Ramos (cell line): ENCODE data around the gene ABT1.

Experiments
- in situ Hi-C: fragments of 300-500 bp; cut with MboI; formaldehyde crosslinking; loops from one replicate; pipeline ENCODE4 v1.14.3; 2022; ENCODE audit warnings: low sequenced_read_pairs; ENCODE audit not compliant: unreplicated experiment

The ABT1 gene

GRCh38 chr6:26571592-26572296 lies 25.0 kb upstream of the ABT1 start:
- in situ Hi-C loops = no loop called here

DNA sequence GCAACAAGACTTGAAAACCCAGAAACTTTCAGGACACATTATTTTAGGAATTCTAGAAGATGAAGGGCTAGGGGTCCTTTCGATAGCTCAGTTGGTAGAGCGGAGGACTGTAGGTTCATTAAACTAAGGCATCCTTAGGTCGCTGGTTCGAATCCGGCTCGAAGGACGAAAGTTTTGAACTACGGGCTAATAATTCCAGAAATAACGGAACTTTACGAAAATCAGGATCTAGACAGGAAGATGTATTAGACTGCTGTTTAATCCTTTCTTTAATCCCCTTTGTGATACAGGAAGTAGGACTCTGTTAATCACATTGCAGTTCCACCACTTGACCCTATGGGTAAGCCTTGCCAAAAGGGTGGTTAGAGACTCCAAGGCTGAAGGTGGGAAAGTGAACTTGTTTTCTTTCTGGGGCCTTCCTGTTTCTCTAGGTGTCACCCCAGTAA lies 21.2 kb upstream of the ABT1 start:
- in situ Hi-C loops = loop anchor here (25.0 kb wide), 1 partner anchor 513 kb away; a partner anchor contains a TSS

DNA sequence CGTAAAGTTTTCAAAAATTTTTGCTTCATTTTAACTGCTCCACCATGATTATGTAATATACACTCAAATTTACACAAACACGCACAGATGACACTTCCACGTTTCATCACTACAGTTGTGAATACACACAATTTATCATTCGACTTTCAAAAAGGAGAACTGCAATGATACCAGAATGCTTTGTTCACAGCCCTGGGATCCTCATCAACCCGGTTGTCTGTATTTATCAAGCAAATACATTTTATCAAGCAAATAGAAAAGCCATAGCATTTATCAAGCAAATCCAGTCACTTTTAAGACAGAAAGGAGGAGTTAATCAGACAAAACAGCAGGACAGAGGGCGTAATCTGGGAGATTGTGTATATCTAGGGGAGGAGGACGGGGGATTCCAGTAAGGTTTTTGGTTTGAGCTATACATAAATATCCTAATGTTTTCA lies 20.3 kb upstream of the ABT1 start:
- in situ Hi-C loops = loop anchor here (25.0 kb wide), 1 partner anchor 514 kb away; a partner anchor contains a TSS

- in situ Hi-C loops = loop anchor here (25.0 kb wide), 1 partner anchor 515 kb away; a partner anchor contains a TSS
Observed at GRCh38 chr6:26576929-26577719, 19.6 kb upstream of the ABT1 start.

DNA sequence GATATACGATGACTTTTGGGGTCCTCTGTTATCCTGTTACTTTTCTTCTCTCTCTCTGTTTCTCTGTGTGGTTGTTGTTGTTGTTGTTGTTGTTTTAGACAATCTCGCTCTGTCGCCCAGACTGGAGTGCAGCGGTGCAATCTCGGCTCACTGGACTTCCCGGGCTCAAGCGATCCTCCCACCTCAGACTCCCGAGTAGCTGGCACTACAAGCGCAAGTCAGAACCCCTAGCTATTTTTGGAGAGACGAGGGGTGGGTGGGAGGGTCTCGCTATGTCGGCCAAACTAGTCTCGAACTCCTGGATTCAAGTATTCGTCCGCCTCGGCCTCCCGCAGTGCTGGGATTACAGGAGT lies 19.1 kb upstream of the ABT1 start:
- in situ Hi-C loops = loop anchor here (25.0 kb wide), 1 partner anchor 515 kb away; a partner anchor contains a TSS

DNA sequence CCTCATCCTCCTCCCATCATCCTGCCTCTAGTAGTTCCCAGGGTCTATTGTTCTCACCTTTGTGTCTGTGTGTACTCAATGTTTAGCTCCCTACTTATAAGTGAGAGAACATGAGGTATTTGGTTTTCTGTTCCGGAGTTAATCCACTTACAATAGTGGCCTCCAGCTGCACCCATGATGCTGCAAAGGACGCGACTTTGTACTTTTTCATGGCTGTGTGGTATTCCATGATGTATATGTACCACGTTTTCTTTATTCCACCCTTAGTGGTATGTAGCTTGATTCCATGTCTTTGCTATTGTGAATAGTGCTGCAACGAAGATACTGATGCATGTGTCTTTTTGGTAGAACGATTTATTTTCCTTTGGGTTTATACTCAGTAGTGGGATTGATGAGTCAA lies 18.5 kb upstream of the ABT1 start:
- in situ Hi-C loops = loop anchor here (25.0 kb wide), 1 partner anchor 516 kb away; a partner anchor contains a TSS

- in situ Hi-C loops = loop anchor here (25.0 kb wide), 1 partner anchor 516 kb away; a partner anchor contains a TSS
Observed at GRCh38 chr6:26578741-26579140, 18.0 kb upstream of the ABT1 start.

DNA sequence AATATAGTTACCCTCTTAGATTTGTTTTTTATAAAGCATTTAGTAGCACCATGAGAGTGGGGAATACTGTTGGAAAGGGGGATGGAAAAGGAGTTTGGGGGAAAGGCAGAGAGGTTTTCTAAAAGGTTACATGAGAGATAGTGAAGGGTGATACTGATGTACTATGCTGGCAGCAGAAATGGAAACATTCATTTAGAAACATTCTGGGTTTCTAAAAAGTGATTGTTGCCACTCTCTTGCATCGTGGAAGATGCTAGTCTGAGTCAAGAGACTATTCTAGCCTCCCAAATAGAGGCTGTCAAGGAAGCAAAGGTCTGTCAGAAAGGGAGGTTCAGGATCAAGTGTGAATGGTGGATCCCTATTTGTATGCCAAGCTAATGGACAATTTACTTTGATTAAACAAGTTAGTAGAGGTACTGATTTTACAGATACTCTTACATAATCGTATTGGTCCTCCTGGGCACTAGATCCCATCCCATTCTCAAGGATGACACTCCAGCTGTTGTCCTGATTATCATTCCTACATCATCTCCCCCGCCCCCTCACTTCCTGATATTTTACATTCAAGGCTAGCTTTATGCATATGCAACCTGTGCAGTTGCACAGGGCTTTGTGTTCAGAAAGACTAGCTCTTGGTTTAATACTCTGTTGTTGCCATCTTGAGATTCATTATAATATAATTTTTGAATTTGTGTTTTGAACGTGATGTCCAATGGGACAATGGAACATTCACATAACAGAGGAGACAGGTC lies 15.4 kb upstream of the ABT1 start:
- in situ Hi-C loops = loop anchor here (25.0 kb wide), 1 partner anchor 519 kb away; a partner anchor contains a TSS

DNA sequence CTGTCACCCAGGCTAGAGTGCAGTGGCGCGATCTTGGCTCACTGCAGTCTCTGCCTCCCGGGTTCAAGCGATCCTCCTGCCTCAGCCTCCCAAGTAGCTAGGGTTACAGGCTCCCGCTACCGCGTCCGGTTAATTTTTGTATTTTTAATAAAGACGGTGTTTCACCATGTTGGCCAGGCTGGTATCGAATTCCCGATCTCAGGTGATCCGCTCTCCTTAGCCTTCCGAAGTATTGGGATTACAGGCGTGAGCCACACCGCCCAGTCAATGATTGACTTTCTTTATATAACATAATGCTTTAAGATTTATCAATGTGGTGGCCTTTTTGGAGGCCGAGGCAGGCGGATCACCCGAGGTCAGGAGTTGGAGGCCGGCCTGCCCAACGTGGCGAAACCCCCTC lies 7.8 kb upstream of the ABT1 start:
- in situ Hi-C loops = loop anchor here (25.0 kb wide), 1 partner anchor 527 kb away; a partner anchor contains a TSS

DNA sequence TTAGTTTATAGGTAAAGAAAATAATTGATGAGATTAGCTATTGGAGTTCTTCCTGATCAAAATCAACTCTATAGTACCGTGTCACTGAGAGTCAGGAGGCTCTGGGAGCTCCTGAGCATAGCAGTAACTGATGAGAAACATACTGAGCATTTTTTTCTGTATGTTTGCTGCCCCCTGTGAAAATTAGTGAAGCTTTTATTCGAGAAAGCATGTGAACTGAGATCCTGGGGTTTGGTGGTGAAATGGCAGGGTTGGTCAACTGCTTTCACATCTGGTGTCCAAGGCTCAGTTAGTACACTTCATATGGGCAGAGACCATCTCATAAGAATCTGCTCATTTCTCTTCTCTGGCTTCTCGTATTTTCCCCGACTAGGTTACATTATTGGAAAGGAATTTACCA lies 4.1 kb upstream of the ABT1 start:
- in situ Hi-C loops = loop anchor here (10.0 to 25.0 kb wide), 2 partner anchors 408 to 530 kb away; a partner anchor contains a TSS

GRCh38 chr6:26593278-26594130 lies 3.2 kb upstream of the ABT1 start:
- in situ Hi-C loops = loop anchor here (10.0 to 25.0 kb wide), 2 partner anchors 409 to 531 kb away; a partner anchor contains a TSS

- in situ Hi-C loops = loop anchor here (10.0 to 25.0 kb wide), 2 partner anchors 409 to 532 kb away; a partner anchor contains a TSS
Observed at GRCh38 chr6:26594131-26594498, 2.6 kb upstream of the ABT1 start.

DNA sequence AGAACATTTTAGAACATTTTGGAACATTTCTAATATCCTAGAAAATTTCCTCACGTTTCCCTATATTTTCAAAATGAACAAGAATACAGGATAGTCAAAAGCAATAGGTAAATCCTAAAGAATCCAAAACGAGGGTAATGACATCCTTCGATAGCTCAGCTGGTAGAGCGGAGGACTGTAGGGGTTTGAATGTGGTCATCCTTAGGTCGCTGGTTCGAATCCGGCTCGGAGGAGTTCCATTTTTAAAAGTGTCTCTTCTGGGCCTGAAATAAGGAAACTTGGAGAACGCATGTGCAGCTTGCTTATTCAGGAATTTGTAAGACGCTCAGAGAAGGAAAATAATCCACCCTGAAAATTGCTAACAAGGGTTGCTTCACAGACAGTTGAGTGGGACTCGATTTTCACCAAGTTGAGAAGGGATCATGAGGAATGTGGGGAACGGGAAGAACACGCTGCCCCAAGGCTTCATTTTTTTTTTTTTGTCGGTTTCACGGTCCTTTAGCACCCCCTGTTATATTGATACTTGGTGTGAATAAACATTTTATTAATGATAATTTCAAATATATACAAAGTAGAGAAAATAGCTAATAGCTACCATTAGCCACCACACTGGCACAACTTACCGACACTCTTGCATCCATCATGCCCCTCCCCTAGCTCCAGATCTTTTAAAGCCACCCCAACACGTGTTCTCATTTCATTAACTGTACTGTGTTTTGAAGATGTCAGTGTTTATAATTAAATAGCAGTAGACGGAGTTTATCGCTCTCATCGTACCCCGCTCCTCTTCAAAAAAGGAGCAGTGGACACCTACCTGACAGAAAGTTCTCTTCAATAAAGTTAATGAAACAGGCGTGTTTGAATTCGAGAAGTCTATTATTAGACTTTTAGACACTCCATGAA lies 1.8 kb upstream of the ABT1 start:
- in situ Hi-C loops = loop anchor here (10.0 to 25.0 kb wide), 2 partner anchors 410 to 533 kb away; a partner anchor contains a TSS

DNA sequence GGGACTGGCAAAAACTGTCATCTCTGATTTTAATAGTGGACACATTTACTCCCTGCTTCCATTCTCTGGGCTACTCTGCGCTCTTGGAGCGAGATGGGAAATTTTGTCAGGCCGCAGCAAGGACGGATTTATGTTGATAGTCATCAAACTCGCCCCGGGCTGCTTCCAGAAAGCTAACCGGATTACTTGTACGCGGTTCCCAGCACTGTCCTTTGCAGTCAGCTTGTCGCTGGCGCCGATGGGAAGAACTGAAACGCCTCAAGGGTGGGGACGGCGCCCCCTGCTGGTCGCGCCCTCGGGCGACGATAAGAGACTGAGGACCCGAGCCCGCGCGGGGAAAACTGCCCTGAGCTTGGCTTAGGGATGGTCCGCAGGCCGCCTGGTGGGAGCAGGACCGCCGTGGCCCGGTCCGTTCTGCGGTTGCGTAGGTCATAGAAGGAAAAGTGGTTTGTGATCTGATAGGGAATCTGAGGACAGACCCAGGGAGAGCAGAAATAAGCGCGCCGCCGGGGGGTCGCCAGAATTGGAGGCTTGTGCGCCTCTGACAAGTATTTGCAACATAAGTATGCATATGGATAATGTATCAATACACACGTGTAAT lies 984 bp upstream of the ABT1 start:
- in situ Hi-C loops = loop anchor here (10.0 to 25.0 kb wide), 2 partner anchors 411 to 533 kb away; a partner anchor contains a TSS

GRCh38 chr6:26597389-26597766 lies 625 bp downstream of the ABT1 start:
- in situ Hi-C loops = loop anchor here (10.0 to 25.0 kb wide), 2 partner anchors 413 to 535 kb away; a partner anchor contains a TSS

- in situ Hi-C loops = loop anchor here (10.0 to 25.0 kb wide), 2 partner anchors 413 to 536 kb away; a partner anchor contains a TSS
Observed at GRCh38 chr6:26597821-26598220, 1.1 kb downstream of the ABT1 start.

DNA sequence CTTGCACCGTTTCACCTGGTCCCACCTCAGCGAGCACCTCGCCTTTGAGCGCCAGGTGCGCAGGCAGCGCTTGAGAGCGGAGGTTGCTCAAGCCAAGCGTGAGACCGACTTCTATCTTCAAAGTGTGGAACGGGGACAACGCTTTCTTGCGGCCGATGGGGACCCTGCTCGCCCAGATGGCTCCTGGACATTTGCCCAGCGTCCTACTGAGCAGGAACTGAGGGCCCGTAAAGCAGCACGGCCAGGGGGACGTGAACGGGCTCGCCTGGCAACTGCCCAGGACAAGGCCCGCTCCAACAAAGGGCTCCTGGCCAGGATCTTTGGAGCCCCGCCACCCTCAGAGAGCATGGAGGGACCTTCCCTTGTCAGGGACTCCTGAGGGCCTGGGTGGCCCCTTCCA lies 1.5 kb downstream of the ABT1 start:
- in situ Hi-C loops = loop anchor here (10.0 to 25.0 kb wide), 2 partner anchors 413 to 536 kb away; a partner anchor contains a TSS

DNA sequence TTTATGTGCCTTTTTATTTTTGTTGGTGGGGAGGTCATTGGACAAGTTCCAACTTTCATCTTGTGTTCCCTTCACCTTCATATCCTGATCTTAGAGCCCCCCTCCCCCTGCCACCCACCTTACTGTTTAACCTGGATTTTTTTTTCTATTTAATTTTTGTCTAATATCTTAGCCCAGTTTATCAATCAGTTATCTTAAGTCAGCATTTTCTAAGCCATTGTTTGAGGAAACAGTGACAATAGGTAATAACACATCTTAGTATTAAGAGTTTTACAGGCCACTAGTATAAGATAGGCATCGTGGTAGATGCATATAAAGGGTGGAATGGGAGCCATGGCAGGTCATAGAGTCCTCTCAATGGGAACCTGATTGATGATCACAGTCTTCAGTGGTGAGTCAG lies 2.4 kb downstream of the ABT1 start:
- in situ Hi-C loops = loop anchor here (10.0 to 25.0 kb wide), 2 partner anchors 414 to 537 kb away; a partner anchor contains a TSS
